GM10248 (cell line): ENCODE data around the gene TAS2R40.

Experiments used
- CTCF ChIA-PET: fragments of 300-600 bp; sonication (Branson Sonifier 250); formaldehyde crosslinking; extraction: SDS; loops from one replicate; lab custom pipeline; 2021; ENCODE audit warnings: antibody characterized with exemption; lab: Yijun Ruan, JAX
- POLR2A ChIA-PET: fragments of 350-650 bp; sonication (Branson Sonifier 250); formaldehyde crosslinking; extraction: SDS; loops from one replicate; lab custom pipeline; 2020; ENCODE audit warnings: antibody characterized with exemption; lab: Yijun Ruan, JAX
- DNase-seq: peaks from one replicate; pipeline ENCODE4 v3.0.0; 2012; ENCODE audit errors: extremely low spot score
- TF ChIP-seq, protein P1 (sequence below): IDR thresholded peaks from 2 replicates; pipeline ENCODE4 v1.5.1; 2012; ENCODE audit warnings: mild to moderate bottlenecking, low read depth; ENCODE audit errors: extremely low read depth, missing control alignments, control extremely low read depth

TAS2R40 gene

DNA sequence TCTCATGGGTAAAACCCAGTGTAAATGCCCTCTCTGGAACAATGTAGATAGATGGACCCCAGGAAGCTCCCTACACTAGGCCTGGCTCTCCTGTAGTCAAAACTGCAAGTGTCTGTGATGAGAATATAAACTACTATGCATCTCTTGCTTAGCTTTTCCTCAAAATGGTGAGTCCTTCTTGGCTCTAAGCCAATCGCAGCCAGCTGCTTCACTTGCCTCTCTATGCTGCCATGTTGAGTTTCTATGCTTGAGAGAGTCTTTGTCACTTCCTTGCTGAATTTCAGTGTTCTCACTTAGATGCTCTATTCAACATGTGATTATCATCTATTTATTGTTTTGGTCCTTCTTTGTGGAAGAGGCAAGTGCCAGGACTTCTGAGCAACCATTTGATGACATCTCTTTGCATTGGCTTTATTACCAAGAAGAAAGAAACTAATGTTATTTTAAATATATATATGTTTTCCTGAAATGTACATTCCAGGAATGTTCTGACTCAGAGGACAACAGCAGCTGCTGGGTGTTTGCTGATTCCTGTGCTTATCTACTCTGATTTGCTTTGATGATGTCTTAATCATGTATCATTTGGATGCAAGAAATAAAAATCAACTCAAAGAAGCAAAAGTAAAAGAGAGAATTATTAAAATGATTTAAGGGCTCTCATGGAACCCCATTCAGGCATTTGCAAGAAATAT lies 16.6 kb downstream of the TAS2R40 start:
- ChIA-PET CTCF (interaction anchor here (0.8 to 6.5 kb wide), 6 partner anchors 8 to 130 kb away, joined by 3 to 103 read pairs (median 6); partner anchors contain the start of gene GSTK1), POLR2A (no interaction called here)
- TF ChIP-seq, protein P1, sequence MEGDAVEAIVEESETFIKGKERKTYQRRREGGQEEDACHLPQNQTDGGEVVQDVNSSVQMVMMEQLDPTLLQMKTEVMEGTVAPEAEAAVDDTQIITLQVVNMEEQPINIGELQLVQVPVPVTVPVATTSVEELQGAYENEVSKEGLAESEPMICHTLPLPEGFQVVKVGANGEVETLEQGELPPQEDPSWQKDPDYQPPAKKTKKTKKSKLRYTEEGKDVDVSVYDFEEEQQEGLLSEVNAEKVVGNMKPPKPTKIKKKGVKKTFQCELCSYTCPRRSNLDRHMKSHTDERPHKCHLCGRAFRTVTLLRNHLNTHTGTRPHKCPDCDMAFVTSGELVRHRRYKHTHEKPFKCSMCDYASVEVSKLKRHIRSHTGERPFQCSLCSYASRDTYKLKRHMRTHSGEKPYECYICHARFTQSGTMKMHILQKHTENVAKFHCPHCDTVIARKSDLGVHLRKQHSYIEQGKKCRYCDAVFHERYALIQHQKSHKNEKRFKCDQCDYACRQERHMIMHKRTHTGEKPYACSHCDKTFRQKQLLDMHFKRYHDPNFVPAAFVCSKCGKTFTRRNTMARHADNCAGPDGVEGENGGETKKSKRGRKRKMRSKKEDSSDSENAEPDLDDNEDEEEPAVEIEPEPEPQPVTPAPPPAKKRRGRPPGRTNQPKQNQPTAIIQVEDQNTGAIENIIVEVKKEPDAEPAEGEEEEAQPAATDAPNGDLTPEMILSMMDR: no peak
- DNase-seq: no peak

- ChIA-PET CTCF (interaction anchor here (0.7 to 6.5 kb wide), 66 partner anchors 8 to 888 kb away, joined by 3 to 103 read pairs (median 5); partner anchors contain the start of genes CASP2, CLCN1, EPHA1 and GSTK1), POLR2A (no interaction called here)
- TF ChIP-seq, protein P1: no peak
- no peak for DNase-seq
Observed at GRCh38 chr7:143239813-143240212, 18.0 kb downstream of the TAS2R40 start.

- TF ChIP-seq, protein P1: peak; percentile 77
- ChIA-PET CTCF (interaction anchor here (0.6 to 6.5 kb wide), 82 partner anchors 9 to 888 kb away, joined by 3 to 103 read pairs (median 4); partner anchors contain the start of genes CASP2, CLCN1, EPHA1 and GSTK1), POLR2A (no interaction called here)
- peak; percentile 54 for DNase-seq
Observed at GRCh38 chr7:143240291-143241168, 18.7 kb downstream of the TAS2R40 start.

GRCh38 chr7:143242306-143242705 lies 20.5 kb downstream of the TAS2R40 start:
- DNase-seq: no peak
- TF ChIP-seq, protein P1: no peak
- POLR2A ChIA-PET: no interaction called here
- CTCF ChIA-PET: interaction anchor here (0.7 to 6.5 kb wide), 8 partner anchors 8 to 174 kb away, joined by 3 to 103 read pairs (median 12); partner anchors contain the start of genes CASP2 and GSTK1

DNA sequence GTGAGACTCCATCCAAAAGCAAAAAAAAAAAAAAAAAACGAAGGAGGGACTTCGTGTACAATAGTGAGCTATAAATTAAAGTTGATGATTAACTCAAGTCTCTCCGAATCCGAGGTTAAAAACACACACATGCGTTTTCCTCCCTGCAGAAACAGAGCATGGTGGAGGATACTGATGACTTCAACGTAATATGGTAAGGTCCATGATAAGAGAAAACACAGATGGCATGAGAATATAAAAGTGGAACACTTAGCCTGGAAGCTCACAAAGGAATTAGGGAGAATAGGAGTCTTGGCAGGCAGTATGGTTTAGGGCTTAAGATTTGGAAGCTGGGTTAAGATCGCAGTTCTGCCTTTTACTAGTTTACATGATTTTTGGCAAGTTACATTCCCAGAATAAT lies 21.3 kb downstream of the TAS2R40 start:
- TF ChIP-seq, protein P1: no peak
- DNase-seq: no peak
- CTCF ChIA-PET: interaction anchor here (0.7 to 6.5 kb wide), 7 partner anchors 9 to 173 kb away, joined by 3 to 103 read pairs (median 4); partner anchors contain the start of genes CASP2 and GSTK1
- POLR2A ChIA-PET: interaction anchor here (0.7 kb wide), 1 partner anchor 168 kb away, joined by 4 read pairs; no protein-coding TSS in a partner anchor

DNA sequence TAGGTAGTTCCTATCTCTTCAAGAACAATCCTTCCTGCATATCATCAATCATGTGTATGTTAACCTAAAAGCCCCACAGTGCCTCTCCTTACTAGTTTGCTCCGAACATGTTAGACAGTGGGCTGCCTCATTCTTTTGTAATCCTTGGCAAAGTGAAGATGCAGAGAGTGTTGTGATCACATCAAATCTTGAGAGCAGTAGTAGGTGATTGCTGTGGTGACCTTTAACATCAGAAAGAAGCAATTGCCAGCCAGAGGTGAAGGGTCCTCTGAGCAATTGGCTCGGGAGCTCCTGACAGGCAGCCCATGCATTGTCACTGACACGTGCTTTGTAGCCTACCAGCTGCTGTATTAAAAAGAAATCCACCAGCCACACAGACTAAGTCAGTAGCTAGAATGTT lies 21.8 kb downstream of the TAS2R40 start:
- CTCF ChIA-PET: interaction anchor here (1.0 to 6.5 kb wide), 5 partner anchors 11 to 173 kb away, joined by 3 to 103 read pairs (median 8); partner anchors contain the start of gene GSTK1
- TF ChIP-seq, protein P1: no peak
- DNase-seq: no peak
- POLR2A ChIA-PET: interaction anchor here (0.7 kb wide), 1 partner anchor 167 kb away, joined by 4 read pairs; no protein-coding TSS in a partner anchor
